GM23248 (cell line): ENCODE results near the gene HIVEP3.

Experiments used
- EZH2 ChIP-seq: fragments of 200-600 bp; sonication (generic); IDR thresholded peaks from 2 replicates; pipeline ENCODE4 v1.6.1; 2018; ENCODE audit warnings: antibody characterized with exemption, mild to moderate bottlenecking; ENCODE audit not compliant: insufficient read depth, poor library complexity, severe bottlenecking
- EZH2phosphoT487 ChIP-seq: fragments of 200-600 bp; sonication (generic); IDR thresholded peaks from 2 replicates; pipeline ENCODE4 v1.6.1; 2018; ENCODE audit warnings: antibody characterized with exemption, moderate library complexity, mild to moderate bottlenecking, low read depth; ENCODE audit not compliant: insufficient read depth

- TF ChIP-seq EZH2 (no peak), EZH2phosphoT487 (no peak)
Measured at GRCh38 chr1:41490911-41491310, 427.8 kb downstream of the HIVEP3 start.
